ENCODE measurements around the gene SYNJ2.

- TF ChIP-seq CTCF (IDR thresholded peaks at IDR 0.05; ENCODE audit: low read depth, low read length) (no peak), EZH2phosphoT487 (IDR thresholded peaks at IDR 0.05; ENCODE audit: low read depth) (no peak)
Measured at GRCh38 chr6:158056804-158057203, 75.1 kb downstream of the SYNJ2 start.
